GM21786 (cell line): ENCODE measurements around the gene RGS11.

Source experiments
- ATAC-seq: cut with Tn5 transposase; IDR thresholded peaks from one replicate; pipeline ENCODE4 v1.9.1; 2021; ENCODE audit not compliant: unreplicated experiment

RGS11 gene

GRCh38 chr16:275786-276232 lies at the start of gene RGS11:
Gene RGS11 (minus strand): TSS chr16:275944. CDS start chr16:275911, 33 bp downstream.
- ATAC-seq: no peak

GRCh38 chr16:324451-325334 lies 48.9 kb upstream of the RGS11 start:
- ATAC-seq: no peak

- no peak for ATAC-seq
Observed at GRCh38 chr16:324201-324450, 48.4 kb upstream of the RGS11 start.

- ATAC-seq: no peak
Observed at GRCh38 chr16:322476-323143, 46.9 kb upstream of the RGS11 start.

- no peak for ATAC-seq
Observed at GRCh38 chr16:321532-321931, 45.8 kb upstream of the RGS11 start.

- no peak for ATAC-seq
Observed at GRCh38 chr16:320206-320605, 44.5 kb upstream of the RGS11 start.

GRCh38 chr16:318628-319027 lies 42.9 kb upstream of the RGS11 start:
- ATAC-seq: no peak

- ATAC-seq: no peak
Observed at GRCh38 chr16:317583-317982, 41.8 kb upstream of the RGS11 start.

- ATAC-seq: no peak
Observed at GRCh38 chr16:316741-317464, 41.2 kb upstream of the RGS11 start.

GRCh38 chr16:314795-315299 lies 39.1 kb upstream of the RGS11 start:
- ATAC-seq: no peak

- no peak for ATAC-seq
Observed at GRCh38 chr16:314351-314750, 38.6 kb upstream of the RGS11 start.

GRCh38 chr16:311725-312124 lies 36.0 kb upstream of the RGS11 start:
- no peak for ATAC-seq

GRCh38 chr16:309476-309875 lies 33.7 kb upstream of the RGS11 start:
- no peak for ATAC-seq

- no peak for ATAC-seq
Observed at GRCh38 chr16:307691-308312, 32.1 kb upstream of the RGS11 start.

- ATAC-seq: no peak
Observed at GRCh38 chr16:306911-307370, 31.2 kb upstream of the RGS11 start.

GRCh38 chr16:305916-306626 lies 30.3 kb upstream of the RGS11 start:
- no peak for ATAC-seq

- ATAC-seq: no peak
Observed at GRCh38 chr16:303760-304505, 28.2 kb upstream of the RGS11 start.

- no peak for ATAC-seq
Observed at GRCh38 chr16:301950-302349, 26.2 kb upstream of the RGS11 start.

- no peak for ATAC-seq
Observed at GRCh38 chr16:301235-301634, 25.5 kb upstream of the RGS11 start.

- ATAC-seq: no peak
Observed at GRCh38 chr16:297832-298231, 22.1 kb upstream of the RGS11 start.
